GM18858 (cell line): ENCODE measurements around the gene STS.
"Not testable (repeated sequence)": the region's sequence is repeated elsewhere in the genome, so short reads cannot be mapped to it uniquely, and the experiment has no call there.

Experiments
- ATAC-seq: cut with Tn5 transposase; IDR thresholded peaks from one replicate; pipeline ENCODE4 v1.9.1; 2021; ENCODE audit not compliant: unreplicated experiment

The STS gene

DNA sequence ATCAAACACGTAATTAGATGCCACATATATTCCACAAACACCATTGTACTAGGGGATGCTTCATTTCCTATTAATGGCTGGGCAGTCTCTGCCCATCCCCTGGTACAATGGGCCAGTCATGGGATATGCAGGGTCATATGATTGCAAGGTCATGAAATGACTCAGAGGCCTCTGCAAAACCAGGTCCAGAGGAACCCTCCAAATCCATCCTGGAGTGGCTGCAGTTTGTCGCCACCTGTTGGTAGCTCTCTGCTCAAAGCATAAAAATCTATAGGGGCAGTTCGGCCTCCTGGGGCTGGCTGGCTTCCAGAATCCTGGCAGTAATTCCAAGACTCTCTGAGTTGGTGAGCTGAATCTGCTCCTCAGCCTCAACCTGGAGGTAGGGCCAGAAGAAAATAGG lies 23.4 kb downstream of the STS start:
- peak; percentile 62 for ATAC-seq

DNA sequence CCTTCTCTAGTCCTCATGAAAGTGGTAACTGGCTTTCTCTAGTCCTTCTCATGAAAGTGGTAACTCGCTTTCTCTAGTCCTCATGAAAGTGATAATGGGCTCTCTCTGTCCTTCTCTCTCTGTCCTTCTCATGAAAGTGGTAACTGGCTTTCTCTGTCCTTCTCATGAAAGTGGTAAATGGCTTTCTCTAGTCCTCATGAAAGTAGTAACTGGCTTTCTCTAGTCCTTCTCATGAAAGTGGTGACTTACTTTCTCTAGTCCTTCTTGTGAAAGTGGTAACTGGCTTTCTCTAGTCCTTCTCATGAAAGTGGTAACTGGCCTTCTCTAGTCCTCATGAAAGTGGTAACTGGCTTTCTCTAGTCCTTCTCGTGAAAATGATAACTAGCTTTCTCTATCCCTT lies 31.3 kb downstream of the STS start:
- ATAC-seq = not testable (repeated sequence)

DNA sequence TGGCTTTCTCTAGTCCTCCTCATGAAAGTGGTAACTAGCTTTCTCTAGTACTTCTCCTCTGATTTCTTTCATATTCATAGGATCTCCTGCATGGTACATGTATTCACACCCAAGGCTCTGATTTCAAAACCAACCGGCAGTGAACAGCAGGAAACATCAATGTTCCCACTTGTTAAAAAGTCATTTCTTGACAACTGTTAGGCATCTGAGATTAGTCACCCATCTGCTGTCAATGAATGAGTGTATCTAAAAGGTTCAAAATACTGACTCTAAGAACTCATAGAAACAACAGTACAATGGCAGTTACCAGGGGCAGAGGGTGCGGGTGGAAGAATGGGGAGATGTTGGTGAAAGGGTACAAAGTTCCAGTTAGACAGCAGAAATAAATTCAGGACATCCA lies 31.9 kb downstream of the STS start:
- ATAC-seq = no peak

DNA sequence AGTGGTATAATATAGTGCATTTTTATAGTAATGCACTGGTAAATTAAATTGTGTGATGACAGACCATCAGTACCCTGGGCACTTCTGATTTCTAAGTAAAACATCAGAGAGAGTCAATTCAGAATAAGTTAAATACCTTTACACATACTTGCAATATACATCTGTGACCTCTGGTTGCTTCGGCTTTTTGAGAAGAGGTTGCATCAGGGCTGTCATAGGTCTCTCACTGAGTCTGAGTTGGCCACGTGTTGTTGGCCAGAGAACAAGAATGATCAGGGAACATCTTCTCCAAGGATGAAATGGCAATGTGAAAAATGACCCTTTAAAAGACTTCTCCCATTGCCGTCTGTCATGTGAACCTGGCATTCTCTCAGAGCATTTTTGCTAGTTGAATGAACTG lies 37.3 kb downstream of the STS start:
- ATAC-seq = no peak

DNA sequence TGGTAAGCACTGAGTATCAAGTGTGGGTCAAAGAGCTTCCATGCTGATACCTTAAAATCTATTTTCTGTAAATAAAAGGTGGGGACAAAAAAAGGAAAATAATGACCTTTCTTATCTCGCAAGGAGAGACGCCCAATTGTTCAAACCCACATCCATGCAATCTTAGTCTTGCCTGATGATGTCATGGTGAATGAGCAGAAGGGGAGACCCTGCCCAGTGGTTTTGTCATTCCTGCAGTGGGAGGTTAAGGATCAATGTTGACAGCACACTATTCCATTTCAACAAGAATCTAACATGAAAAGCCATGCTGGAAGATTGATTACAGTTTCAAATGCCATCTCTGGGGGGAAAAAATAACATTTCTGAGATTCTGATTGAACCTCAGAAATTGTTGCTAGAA lies 41.2 kb downstream of the STS start:
- no peak for ATAC-seq

DNA sequence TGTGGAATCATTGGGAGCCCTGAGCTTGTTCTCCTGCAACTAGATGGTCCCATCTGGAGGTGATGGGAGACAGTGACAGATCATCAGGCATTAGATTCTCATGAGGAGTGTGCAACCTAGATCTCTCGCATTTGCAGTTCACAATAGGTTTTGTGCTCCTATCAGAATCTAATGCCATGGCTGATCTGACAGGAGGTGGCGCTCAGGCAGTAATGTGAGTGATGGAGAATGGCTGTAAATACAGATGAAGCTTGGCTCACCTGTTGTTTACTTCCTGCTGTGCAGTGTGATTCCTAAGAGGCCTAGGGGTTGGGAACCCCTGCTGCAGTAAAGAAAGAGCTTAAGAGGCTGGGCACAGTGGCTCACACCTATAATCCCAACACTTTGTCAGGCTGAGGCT lies 42.6 kb downstream of the STS start:
- ATAC-seq = no peak

DNA sequence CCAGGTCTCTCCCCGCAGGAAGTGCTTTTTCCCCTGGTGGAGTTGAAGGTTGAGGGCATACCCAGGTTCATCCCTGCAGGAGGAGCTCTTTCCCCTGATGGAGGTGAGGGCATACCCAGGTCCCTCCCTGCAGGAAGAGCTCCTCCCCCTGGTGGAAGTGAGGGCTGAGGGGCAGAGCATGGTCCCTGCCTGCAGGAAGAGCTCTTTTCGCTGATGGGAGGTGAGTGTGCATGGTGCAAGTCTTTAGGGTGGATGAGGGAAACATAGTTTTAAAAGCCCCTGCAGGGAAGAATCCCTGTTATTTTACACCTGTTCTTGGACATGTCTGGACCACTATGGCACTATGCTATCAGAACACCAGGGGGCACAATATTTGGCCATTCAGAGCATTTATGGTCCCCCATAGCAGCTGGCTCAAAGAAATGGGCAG lies 44.2 kb downstream of the STS start:
- ATAC-seq = no peak

DNA sequence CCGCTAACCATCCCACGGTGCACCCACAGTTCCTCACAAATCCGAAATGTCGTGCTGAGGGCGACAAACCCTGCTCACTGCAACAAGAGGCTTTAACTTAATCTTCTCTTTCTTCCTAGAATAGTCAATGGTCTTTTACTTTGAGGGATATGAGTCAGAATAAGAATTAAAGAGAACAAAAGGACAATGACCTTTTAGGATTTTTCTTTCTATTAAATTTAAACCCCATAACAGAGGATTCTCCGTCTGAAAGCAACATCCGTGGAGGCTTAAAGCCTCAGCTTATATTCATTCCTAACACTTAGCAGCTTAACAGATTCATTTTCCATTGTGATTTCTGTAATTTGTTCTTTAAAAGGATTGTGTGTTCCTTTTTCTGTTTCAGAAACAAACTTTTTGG lies 45.4 kb downstream of the STS start:
- ATAC-seq = no peak

DNA sequence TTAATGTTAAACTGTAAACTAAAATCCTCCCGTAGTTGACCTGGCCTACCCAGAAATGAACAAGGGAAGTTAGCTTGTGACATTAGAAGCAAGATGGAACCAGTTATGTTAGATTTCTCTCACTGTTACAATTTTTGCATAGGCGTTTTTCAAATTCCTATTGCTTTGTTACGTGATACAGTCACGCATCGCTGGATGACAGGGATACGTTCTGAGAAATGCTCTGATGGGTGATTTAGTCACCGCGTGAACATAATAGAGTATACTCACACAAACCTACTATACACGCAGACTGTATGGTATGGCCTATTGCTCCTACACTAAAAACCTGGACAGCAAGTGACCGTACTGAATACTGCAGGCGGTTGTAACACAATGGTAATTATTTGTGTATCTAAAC lies 47.1 kb downstream of the STS start:
- ATAC-seq = no peak
